Naive thymus-derived CD4-positive, alpha-beta T cell (primary cell): Measurements from ENCODE around the gene RASEF. TPM values are rescaled to one million over a fixed set of nuclear protein-coding genes. Genes with fewer than 3 reads are reported as not detected.

Source experiments
- ATAC-seq: fragments of 150-1000 bp; cut with Tn5 transposase; 2 replicates; pipeline ENCODE4 v1.10.0; 2021; ENCODE audit warnings: mild to moderate bottlenecking, moderate library complexity
- CTCF ChIA-PET: fragments of 350-600 bp; sonication (Branson Sonifier 250); formaldehyde crosslinking; loops from one replicate; lab custom pipeline; 2021; ENCODE audit warnings: antibody characterized with exemption; lab: Charles Lee
- POLR2A ChIA-PET: fragments of 350-600 bp; sonication (Branson Sonifier 250); formaldehyde crosslinking; loops from one replicate; lab custom pipeline; 2021; ENCODE audit warnings: antibody characterized with exemption, inconsistent platforms; lab: Charles Lee
- DNase-seq, 9 donors: peaks; one replicate each; pipeline versions ENCODE4 v3.0.0 to v3.0.0-alpha.2; 2020 to 2022; ENCODE audit warnings: mixed read lengths in 1 of 9
- H3K27ac ChIP-seq: one replicate; pipeline ENCODE4 v1.7.0; 2013; ENCODE audit warnings: mild to moderate bottlenecking, low read depth, low read length, moderate library complexity
- H3K27me3 ChIP-seq, 2 donors: one replicate each; pipeline ENCODE4 v1.7.0; 2013; ENCODE audit warnings: low read length in 2 of 2, mild to moderate bottlenecking in 2 of 2, moderate library complexity in 2 of 2; ENCODE audit not compliant: control insufficient read depth in 2 of 2, insufficient read depth in 2 of 2
- H3K36me3 ChIP-seq, 3 experiments: 1 replicate in 2 of 3; 2 replicates in 1 of 3; pipeline ENCODE4 v1.7.0; 2013; ENCODE audit warnings: low read length in 3 of 3, mild to moderate bottlenecking in 3 of 3, moderate library complexity in 1 of 3; ENCODE audit not compliant: insufficient read depth in 3 of 3, control insufficient read depth in 2 of 3
- H3K4me1 ChIP-seq, 2 donors: one replicate each; pipeline ENCODE4 v1.7.0; 2013; ENCODE audit warnings: low read length in 2 of 2, mild to moderate bottlenecking in 2 of 2, moderate library complexity in 1 of 2; ENCODE audit not compliant: control insufficient read depth in 2 of 2, insufficient read depth in 2 of 2
- H3K4me3 ChIP-seq: 2 replicates; pipeline ENCODE4 v1.7.0; 2013; ENCODE audit warnings: mild to moderate bottlenecking, low read length
- H3K9me3 ChIP-seq, 3 experiments: 1 replicate in 2 of 3; 2 replicates in 1 of 3; pipeline ENCODE4 v1.7.0; 2013; ENCODE audit warnings: low read length in 3 of 3; ENCODE audit not compliant: control insufficient read depth in 2 of 3
- H3K27ac Mint-ChIP-seq, 9 donors: one replicate each; pipeline ENCODE4 v1.8.0; 2020 to 2022; ENCODE audit warnings: mixed read lengths in 9 of 9, mild to moderate bottlenecking in 8 of 9, moderate library complexity in 5 of 9, inconsistent platforms in 2 of 9
- H3K27me3 Mint-ChIP-seq, 5 donors: one replicate each; pipeline ENCODE4 v1.8.0; 2021 to 2022; ENCODE audit warnings: mixed read lengths in 5 of 5, mild to moderate bottlenecking in 1 of 5
- H3K36me3 Mint-ChIP-seq, 5 donors: one replicate each; pipeline ENCODE4 v1.8.0; 2020 to 2022; ENCODE audit warnings: mixed read lengths in 5 of 5, mild to moderate bottlenecking in 3 of 5, inconsistent platforms in 1 of 5
- H3K4me1 Mint-ChIP-seq, 7 donors: one replicate each; pipeline ENCODE4 v1.8.0; 2020 to 2022; ENCODE audit warnings: mixed read lengths in 7 of 7, mild to moderate bottlenecking in 3 of 7, inconsistent platforms in 1 of 7
- H3K4me3 Mint-ChIP-seq, 10 donors: one replicate each; pipeline ENCODE4 v1.8.0; 2020 to 2022; ENCODE audit warnings: mild to moderate bottlenecking in 10 of 10, mixed read lengths in 10 of 10, moderate library complexity in 6 of 10, inconsistent platforms in 2 of 10
- H3K9me3 Mint-ChIP-seq, 11 donors: one replicate each; pipeline ENCODE4 v1.8.0; 2020 to 2022; ENCODE audit warnings: mixed read lengths in 11 of 11, mild to moderate bottlenecking in 4 of 11, inconsistent platforms in 1 of 11, moderate library complexity in 1 of 11
- intact Hi-C, 2 donors: fragments of 100-400 bp; cut with micrococcal nuclease; formaldehyde crosslinking; loops; one replicate each; pipeline ENCODE4 v1.15.1; 2023
- polyA plus RNA-seq, 2 donors: library from polyadenylated mRNA; unstranded; fragments of 300-500 nt; fragmentation: Illumina TruSeq; gene quantifications; one replicate each; pipeline ENCODE4 v1.2.3, GENCODE V29; 2021
- total RNA-seq, 6 experiments: library from RNA in 5 of 6; stranded (reverse) in 5 of 6; gene quantifications; 1 replicate in 5 of 6; 2 replicates in 1 of 6; pipeline ENCODE4 v1.2.3 and lab custom pipeline; 2021 to 2026

The RASEF gene
- total and polyA plus RNA-seq, 7 experiments from 2014 or later = 0.12 TPM; not detected in 6

DNA sequence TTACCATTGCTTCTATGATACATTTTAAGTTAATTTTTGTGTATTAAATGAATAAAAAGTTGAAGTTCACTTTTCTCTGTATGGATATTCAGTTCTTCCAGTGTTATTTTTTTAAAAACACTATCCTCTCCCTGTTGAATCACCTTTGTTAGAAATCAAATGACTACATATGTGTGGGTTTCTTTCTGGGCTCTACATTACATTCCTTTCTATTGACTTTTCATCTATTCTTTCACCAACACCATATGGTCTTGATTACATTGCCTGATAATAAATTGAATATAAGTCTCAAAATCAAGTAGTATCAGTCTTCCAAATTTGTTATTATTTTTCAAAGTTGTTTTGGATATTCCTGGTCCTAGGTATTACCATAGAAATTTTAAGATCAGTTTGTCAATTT is 7.3 kb upstream of the RASEF start:
- Histone ChIP-seq H3K36me3 (no peaks in the 10 kb centered on the region), H3K9me3 (no peaks in the 10 kb centered on the region), H3K27ac (no peak overlapping the region), H3K4me1 (no peaks in the 10 kb centered on the region), H3K27me3 (no peaks in the 10 kb centered on the region), H3K4me3 (no peak overlapping the region)
- peaks cover 0 to 2% (median 0%) of the 10 kb centered on the region in 7 donors for H3K4me1 Mint-ChIP-seq
- no peak overlapping the region for H3K4me3 Mint-ChIP-seq
- ATAC-seq (no peak), DNase-seq (no peak)
- H3K9me3 Mint-ChIP-seq = peaks cover 0 to 9% (median 2%) of the 10 kb centered on the region in 11 donors
- POLR2A ChIA-PET = no interaction called here
- H3K27ac Mint-ChIP-seq = no peak overlapping the region
- peaks cover 2 to 25% (median 8%) of the 10 kb centered on the region in 5 donors for H3K27me3 Mint-ChIP-seq
- H3K36me3 Mint-ChIP-seq = no peaks in the 10 kb centered on the region
- intact Hi-C loops = no loop called here
- CTCF ChIA-PET = no interaction called here

DNA sequence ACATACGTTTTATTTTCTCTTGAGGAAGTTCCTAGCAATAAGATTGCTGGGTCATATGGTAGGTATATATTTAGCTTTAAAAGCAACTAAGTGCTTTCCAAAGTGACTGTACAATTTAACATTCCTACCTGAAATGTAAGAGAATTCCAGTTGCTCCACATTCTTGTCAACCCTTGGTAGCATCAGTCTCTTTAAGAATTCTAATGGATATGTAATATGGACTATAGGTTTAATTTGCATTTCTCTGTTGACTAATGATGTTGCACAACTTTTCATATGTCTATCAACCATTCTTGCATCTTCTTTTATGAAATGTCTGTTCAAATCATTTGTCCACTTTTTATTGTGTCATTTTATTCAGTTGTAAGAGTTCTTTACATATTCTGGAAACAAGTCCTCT is 6.7 kb upstream of the RASEF start:
- no peak for ATAC-seq
- Histone ChIP-seq H3K27me3 (no peaks in the 10 kb centered on the region), H3K4me3 (no peak overlapping the region), H3K4me1 (no peaks in the 10 kb centered on the region), H3K9me3 (no peaks in the 10 kb centered on the region), H3K27ac (no peak overlapping the region), H3K36me3 (no peaks in the 10 kb centered on the region)
- DNase-seq = no peak
- H3K9me3 Mint-ChIP-seq = peaks cover 0 to 13% (median 4%) of the 10 kb centered on the region in 11 donors
- H3K4me3 Mint-ChIP-seq = no peak overlapping the region
- POLR2A ChIA-PET = no interaction called here
- intact Hi-C loops = no loop called here
- H3K27me3 Mint-ChIP-seq = peaks cover 5 to 27% (median 12%) of the 10 kb centered on the region in 5 donors
- no peaks in the 10 kb centered on the region for H3K36me3 Mint-ChIP-seq
- no peak overlapping the region for H3K27ac Mint-ChIP-seq
- peaks cover 0 to 2% (median 0%) of the 10 kb centered on the region in 7 donors for H3K4me1 Mint-ChIP-seq
- CTCF ChIA-PET = no interaction called here

DNA sequence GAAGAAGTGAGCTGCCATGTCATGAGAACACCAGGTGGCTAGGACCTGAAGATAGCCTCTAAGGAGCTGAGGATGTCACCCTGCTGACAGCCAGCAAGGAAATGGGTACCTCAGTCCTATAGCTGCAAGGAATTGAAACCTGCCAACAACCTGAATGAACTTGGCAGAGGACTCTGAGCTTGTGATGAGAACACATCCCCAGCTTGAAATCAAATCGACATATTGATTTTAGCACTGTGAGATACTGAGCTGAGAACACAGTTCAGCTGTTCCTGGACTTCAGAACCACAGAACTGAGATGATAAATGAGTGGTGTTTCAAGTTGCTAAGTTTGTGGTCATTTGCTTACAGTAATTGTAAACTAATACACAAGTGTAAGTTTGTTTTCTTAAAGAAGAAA is 5.5 kb upstream of the RASEF start:
- H3K27ac ChIP-seq = no peak overlapping the region
- Mint-ChIP-seq H3K4me3 (no peak overlapping the region), H3K27ac (no peak overlapping the region), H3K36me3 (peaks cover 0 to 5% (median 0%) of the 10 kb centered on the region in 5 donors), H3K27me3 (peaks cover 14 to 37% (median 21%) of the 10 kb centered on the region in 5 donors), H3K4me1 (peaks cover 0 to 2% (median 0%) of the 10 kb centered on the region in 7 donors), H3K9me3 (peaks cover 0 to 18% (median 5%) of the 10 kb centered on the region in 11 donors)
- H3K4me1 ChIP-seq = no peaks in the 10 kb centered on the region
- ATAC-seq = no peak
- POLR2A ChIA-PET = no interaction called here
- H3K4me3 ChIP-seq = no peak overlapping the region
- CTCF ChIA-PET = no interaction called here
- no peaks in the 10 kb centered on the region for H3K27me3 ChIP-seq
- no peak for DNase-seq
- no peaks in the 10 kb centered on the region for H3K36me3 ChIP-seq
- intact Hi-C loops = no loop called here
- no peaks in the 10 kb centered on the region for H3K9me3 ChIP-seq

DNA sequence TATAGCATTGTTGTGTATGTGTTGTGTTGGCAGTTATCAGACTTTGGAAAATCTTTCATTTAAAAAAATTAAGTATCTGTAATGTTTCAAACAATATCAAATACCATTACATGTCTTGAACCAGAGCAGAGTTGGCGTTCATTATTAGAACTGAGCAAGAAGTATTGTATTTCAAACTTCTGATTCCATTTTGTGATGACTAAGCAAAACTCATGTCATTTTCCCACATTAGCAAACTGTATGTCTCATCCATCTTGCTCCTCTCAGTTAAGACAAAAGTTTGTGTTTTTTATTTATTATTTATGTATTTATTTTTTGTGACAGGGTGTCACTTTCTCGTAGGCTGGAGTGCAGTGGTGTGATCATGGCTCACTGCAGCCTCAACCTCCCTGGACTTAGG is 4.6 kb upstream of the RASEF start:
- no peak overlapping the region for H3K4me3 ChIP-seq
- ChIA-PET CTCF (no interaction called here), POLR2A (no interaction called here)
- H3K4me1 ChIP-seq = no peaks in the 10 kb centered on the region
- no peaks in the 10 kb centered on the region for H3K9me3 ChIP-seq
- intact Hi-C loops = no loop called here
- no peak overlapping the region for H3K4me3 Mint-ChIP-seq
- no peak overlapping the region for H3K27ac ChIP-seq
- peaks cover 15 to 34% (median 19%) of the 10 kb centered on the region in 5 donors for H3K27me3 Mint-ChIP-seq
- no peak for DNase-seq
- no peaks in the 10 kb centered on the region for H3K27me3 ChIP-seq
- H3K9me3 Mint-ChIP-seq = peaks cover 0 to 21% (median 4%) of the 10 kb centered on the region in 11 donors
- H3K36me3 Mint-ChIP-seq = peaks cover 0 to 5% (median 0%) of the 10 kb centered on the region in 5 donors
- ATAC-seq = no peak
- no peaks in the 10 kb centered on the region for H3K36me3 ChIP-seq
- H3K27ac Mint-ChIP-seq = no peak overlapping the region
- peaks cover 0 to 2% (median 0%) of the 10 kb centered on the region in 7 donors for H3K4me1 Mint-ChIP-seq

DNA sequence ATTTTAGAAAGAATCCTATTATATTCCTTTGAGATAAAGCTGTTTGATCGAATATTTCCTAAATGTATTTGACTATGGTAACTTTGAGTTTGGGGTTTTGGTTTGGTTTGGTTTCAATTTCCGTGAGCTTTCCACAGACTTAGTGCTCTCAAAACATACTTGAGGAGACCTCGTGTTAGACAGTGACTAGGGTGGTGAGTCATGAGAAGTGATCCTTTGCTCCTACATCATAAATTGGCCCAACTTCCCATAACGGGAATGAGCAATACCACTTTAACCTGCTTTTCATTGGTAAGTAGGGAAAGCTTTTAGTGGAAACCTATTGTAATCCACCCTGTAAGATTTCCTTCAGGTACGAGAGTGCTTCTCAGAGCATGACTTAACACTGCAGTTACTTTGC is 3.8 kb upstream of the RASEF start:
- Mint-ChIP-seq H3K4me1 (no peaks in the 10 kb centered on the region), H3K4me3 (no peak overlapping the region), H3K9me3 (peaks cover 0 to 18% (median 3%) of the 10 kb centered on the region in 11 donors), H3K36me3 (peaks cover 0 to 5% (median 0%) of the 10 kb centered on the region in 5 donors), H3K27me3 (peaks cover 19 to 34% (median 23%) of the 10 kb centered on the region in 5 donors), H3K27ac (no peak overlapping the region)
- DNase-seq = no peak
- Histone ChIP-seq H3K4me1 (no peaks in the 10 kb centered on the region), H3K27me3 (no peaks in the 10 kb centered on the region), H3K27ac (no peak overlapping the region), H3K9me3 (no peaks in the 10 kb centered on the region), H3K36me3 (no peaks in the 10 kb centered on the region), H3K4me3 (no peak overlapping the region)
- ChIA-PET POLR2A (no interaction called here), CTCF (no interaction called here)
- no peak for ATAC-seq
- intact Hi-C loops = no loop called here

DNA sequence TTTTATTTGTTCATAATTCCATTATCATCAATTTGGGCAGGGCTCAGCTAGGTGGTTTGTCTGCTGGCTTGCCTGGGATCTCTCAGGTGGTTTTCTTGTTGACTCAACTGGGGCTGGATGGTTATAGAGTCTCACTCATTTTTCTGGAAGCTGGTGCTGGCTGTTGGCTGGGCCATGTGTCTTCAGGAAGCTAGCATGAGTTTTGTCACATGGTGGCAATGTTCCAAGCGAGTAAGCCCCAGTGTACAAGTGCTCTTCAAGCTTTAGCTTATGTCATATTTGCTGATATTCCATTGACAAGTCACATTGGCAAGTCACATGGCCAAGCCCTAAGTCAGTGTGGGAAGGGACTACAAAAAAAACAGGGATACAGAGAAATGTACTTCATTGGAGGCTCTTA is 2.3 kb upstream of the RASEF start:
- H3K27me3 Mint-ChIP-seq = peaks cover 34 to 41% (median 39%) of the 10 kb centered on the region in 5 donors
- H3K36me3 Mint-ChIP-seq = peaks cover 0 to 5% (median 0%) of the 10 kb centered on the region in 5 donors

DNA sequence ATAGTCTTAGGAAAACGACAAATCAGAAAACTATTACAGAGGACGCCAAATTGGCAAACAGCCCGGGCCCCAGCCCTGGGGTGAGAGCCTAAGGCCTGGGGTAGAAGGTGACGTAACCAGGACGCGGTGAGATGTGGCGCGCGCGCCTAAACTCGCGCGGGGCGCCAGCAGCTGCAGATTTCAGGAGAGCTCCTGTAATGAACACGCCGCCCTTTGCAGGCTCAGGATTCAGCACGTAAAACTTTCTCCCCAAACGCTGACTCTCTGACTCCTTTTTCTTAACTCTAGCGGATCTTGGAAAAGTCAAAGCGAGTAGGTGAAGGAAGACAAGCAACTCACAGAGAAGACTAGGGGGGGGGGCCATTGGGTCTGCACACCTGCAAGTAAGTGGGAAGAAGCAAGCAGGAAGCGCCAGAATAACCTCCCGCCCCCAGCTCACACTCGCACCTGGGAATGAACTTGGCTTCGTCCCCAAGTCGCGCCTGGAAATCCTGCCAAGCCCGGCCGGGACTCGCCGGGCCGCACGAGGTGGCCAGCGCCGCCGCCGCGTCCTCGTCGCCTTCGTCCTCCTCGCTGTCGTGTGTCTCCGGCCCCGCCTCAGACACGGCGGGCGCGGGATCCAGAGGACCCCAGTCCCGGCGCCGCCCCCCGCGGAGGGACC is 822 bp downstream of the RASEF start:
- no peaks in the 10 kb centered on the region for H3K27me3 ChIP-seq
- CTCF ChIA-PET = no interaction called here
- H3K9me3 Mint-ChIP-seq = peaks cover 0 to 25% (median 5%) of the 10 kb centered on the region in 11 donors
- no peaks in the 10 kb centered on the region for H3K4me1 ChIP-seq
- H3K4me3 Mint-ChIP-seq = no peak overlapping the region
- H3K9me3 ChIP-seq = no peaks in the 10 kb centered on the region
- H3K36me3 Mint-ChIP-seq = peaks cover 0 to 7% (median 0%) of the 10 kb centered on the region in 5 donors
- H3K27ac Mint-ChIP-seq = no peak overlapping the region
- no peak overlapping the region for H3K4me3 ChIP-seq
- H3K27me3 Mint-ChIP-seq = peaks cover 39 to 55% (median 46%) of the 10 kb centered on the region in 5 donors
- DNase-seq = no peak
- no peak overlapping the region for H3K27ac ChIP-seq
- POLR2A ChIA-PET = no interaction called here
- ATAC-seq = no peak
- no peaks in the 10 kb centered on the region for H3K36me3 ChIP-seq
- no peaks in the 10 kb centered on the region for H3K4me1 Mint-ChIP-seq
- intact Hi-C loops = no loop called here

More for the DNA sequence above, 2.3 kb upstream of the RASEF start:
- ATAC-seq = no peak
- Histone ChIP-seq H3K4me1 (no peaks in the 10 kb centered on the region), H3K27me3 (no peaks in the 10 kb centered on the region), H3K9me3 (no peaks in the 10 kb centered on the region), H3K36me3 (no peaks in the 10 kb centered on the region), H3K27ac (no peak overlapping the region), H3K4me3 (no peak overlapping the region)
- ChIA-PET POLR2A (no interaction called here), CTCF (no interaction called here)
- Mint-ChIP-seq H3K27ac (no peak overlapping the region), H3K9me3 (peaks cover 0 to 25% (median 4%) of the 10 kb centered on the region in 11 donors), H3K4me1 (no peaks in the 10 kb centered on the region), H3K4me3 (no peak overlapping the region)
- intact Hi-C loops = no loop called here
- no peak for DNase-seq
